GM18867 (cell line): ENCODE measurements around the gene KRT6C.
"Not testable (repeated sequence)": the region's sequence is repeated elsewhere in the genome, so short reads cannot be mapped to it uniquely, and the experiment has no call there.

ENCODE experiments used
- ATAC-seq: cut with Tn5 transposase; IDR thresholded peaks from one replicate; pipeline ENCODE4 v1.9.1; 2021; ENCODE audit warnings: mild to moderate bottlenecking, moderate library complexity; ENCODE audit not compliant: unreplicated experiment

KRT6C gene

GRCh38 chr12:52461693-52462092, 11.9 kb downstream of the KRT6C start:
- ATAC-seq, result no peak

GRCh38 chr12:52458861-52459260, 14.7 kb downstream of the KRT6C start:
- no peak for ATAC-seq

GRCh38 chr12:52455821-52456220, 17.8 kb downstream of the KRT6C start:
- ATAC-seq, result no peak

- no peak for ATAC-seq
Observed at GRCh38 chr12:52454411-52455201, 19.0 kb downstream of the KRT6C start.

GRCh38 chr12:52452101-52452500, 21.5 kb downstream of the KRT6C start, which contains the start of gene KRT6B:
TSS of gene KRT6B (minus strand) at chr12:52452146. CDS start at chr12:52452078, 68 bp downstream.
- no peak for ATAC-seq

GRCh38 chr12:52448228-52448627, 25.4 kb downstream of the KRT6C start:
- no peak for ATAC-seq

- ATAC-seq, result not testable (repeated sequence)
Observed at GRCh38 chr12:52447196-52447595, 26.4 kb downstream of the KRT6C start.

- ATAC-seq, result no peak
Observed at GRCh38 chr12:52446367-52447045, 27.1 kb downstream of the KRT6C start.

GRCh38 chr12:52445876-52446275, 27.7 kb downstream of the KRT6C start:
- no peak for ATAC-seq

GRCh38 chr12:52444647-52445595, 28.7 kb downstream of the KRT6C start:
- no peak for ATAC-seq

- ATAC-seq, result no peak
Observed at GRCh38 chr12:52443966-52444365, 29.6 kb downstream of the KRT6C start.

- no peak for ATAC-seq
Observed at GRCh38 chr12:52442600-52443061, 31.0 kb downstream of the KRT6C start.

GRCh38 chr12:52441320-52441911, 32.2 kb downstream of the KRT6C start:
- ATAC-seq, result no peak

GRCh38 chr12:52440821-52441319, 32.7 kb downstream of the KRT6C start:
- ATAC-seq, result no peak

GRCh38 chr12:52439845-52440244, 33.8 kb downstream of the KRT6C start:
- ATAC-seq, result no peak

GRCh38 chr12:52439420-52439819, 34.2 kb downstream of the KRT6C start:
- no peak for ATAC-seq

GRCh38 chr12:52438305-52439301, 35.0 kb downstream of the KRT6C start:
- ATAC-seq, result no peak

GRCh38 chr12:52437508-52437907, 36.1 kb downstream of the KRT6C start:
- ATAC-seq, result no peak

- no peak for ATAC-seq
Observed at GRCh38 chr12:52436828-52437474, 36.7 kb downstream of the KRT6C start.
